ENCODE measurements around the gene CYP4F11.

CYP4F11 gene

GRCh38 chr19:15864824-15865223, 69.5 kb downstream of the CYP4F11 start:
- no peak for TF ChIP-seq POLR2A (IDR thresholded peaks at IDR 0.05; ENCODE audit: low read depth, low read length)
- TF ChIP-seq TAF1 (IDR thresholded peaks at IDR 0.05; ENCODE audit: low read depth, low read length) = no peak
- TF ChIP-seq POLR2AphosphoS5 (IDR thresholded peaks at IDR 0.05; ENCODE audit: low read depth, low read length) = no peak
- no peak for TF ChIP-seq POU2F2 (IDR thresholded peaks at IDR 0.05; ENCODE audit: low read depth, low read length)
- no peak for TF ChIP-seq PAX5 (IDR thresholded peaks at IDR 0.05; ENCODE audit: insufficient read depth, low read length, severe bottlenecking)
- TF ChIP-seq SPI1 (IDR thresholded peaks at IDR 0.05; ENCODE audit: low read depth, low read length) = no peak
- DNase-seq (ENCODE audit: insufficient read length, low spot score) (no peak), FAIRE-seq (no peak)

GRCh38 chr19:15863272-15863671, 71.1 kb downstream of the CYP4F11 start:
- TF ChIP-seq POLR2A (IDR thresholded peaks at IDR 0.05; ENCODE audit: low read depth, low read length) = no peak
- no peak for TF ChIP-seq PAX5 (IDR thresholded peaks at IDR 0.05; ENCODE audit: insufficient read depth, low read length, severe bottlenecking)
- no peak for TF ChIP-seq SPI1 (IDR thresholded peaks at IDR 0.05; ENCODE audit: low read depth, low read length)
- no peak for TF ChIP-seq POU2F2 (IDR thresholded peaks at IDR 0.05; ENCODE audit: low read depth, low read length)
- TF ChIP-seq POLR2AphosphoS5 (IDR thresholded peaks at IDR 0.05; ENCODE audit: low read depth, low read length) = no peak
- TF ChIP-seq TAF1 (IDR thresholded peaks at IDR 0.05; ENCODE audit: low read depth, low read length) = no peak
- DNase-seq (ENCODE audit: insufficient read length, low spot score) = no peak
- FAIRE-seq = no peak

GRCh38 chr19:15862444-15862843, 71.9 kb downstream of the CYP4F11 start:
- DNase-seq (ENCODE audit: insufficient read length, low spot score) (no peak), FAIRE-seq (no peak)
- TF ChIP-seq POLR2AphosphoS5 (IDR thresholded peaks at IDR 0.05; ENCODE audit: low read depth, low read length) (no peak), PAX5 (IDR thresholded peaks at IDR 0.05; ENCODE audit: insufficient read depth, low read length, severe bottlenecking) (no peak), POLR2A (IDR thresholded peaks at IDR 0.05; ENCODE audit: low read depth, low read length) (no peak), POU2F2 (IDR thresholded peaks at IDR 0.05; ENCODE audit: low read depth, low read length) (no peak), TAF1 (IDR thresholded peaks at IDR 0.05; ENCODE audit: low read depth, low read length) (no peak)
